ENCODE results near the gene PPDPF. TPM values are rescaled to one million over a fixed set of nuclear protein-coding genes. Genes with fewer than 3 reads are reported as not detected.
A peak's percentile ranks its signal among the peaks of the same experiment; 100 is the strongest.

PPDPF gene
- total RNA-seq, 1 experiment from 2014 or later = 149 TPM

- Histone ChIP-seq H3K14ac (ENCODE audit: insufficient read depth, low read length) (peak overlapping the region; percentile 32; the same call in 1 of the 2 replicates), H2BK20ac (ENCODE audit: low read depth, low read length, poor library complexity, severe bottlenecking) (no peak overlapping the region), H3K4me1 (ENCODE audit: insufficient read depth, low read length) (no peaks in the 10 kb centered on the region), H2AK5ac (ENCODE audit: insufficient read length, low read length) (no peak overlapping the region), H3K4me2 (ENCODE audit: insufficient read depth, insufficient read length, low read length) (no peak overlapping the region), H3K79me1 (ENCODE audit: insufficient read depth, low read depth, low read length, poor library complexity, severe bottlenecking) (no peaks in the 10 kb centered on the region), H3K9me3 (ENCODE audit: control insufficient read depth, low read depth, low read length) (no peaks in the 10 kb centered on the region), H2BK12ac (ENCODE audit: insufficient read length, low read depth, low read length) (no peak overlapping the region), H3K27me3 (ENCODE audit: insufficient read depth, low read length) (no peaks in the 10 kb centered on the region), H4K8ac (replicated peaks; ENCODE audit: insufficient read length, low read depth, low read length) (no peak overlapping the region), H4K91ac (ENCODE audit: insufficient read length, low read depth, low read length) (no peak overlapping the region), H3K18ac (ENCODE audit: insufficient read length, low read depth, low read length) (no peak overlapping the region), H3K27ac (ENCODE audit: insufficient read length, low read depth, low read length) (no peak overlapping the region), H3K23ac (ENCODE audit: insufficient read length, low read depth, low read length) (no peak overlapping the region), H2AFZ (ENCODE audit: low read length) (no peak overlapping the region), H4K20me1 (ENCODE audit: control insufficient read depth, insufficient read depth, insufficient read length) (no peaks in the 10 kb centered on the region), H3K9ac (ENCODE audit: extremely low read depth, insufficient read length, low read length) (no peak overlapping the region), H2BK120ac (ENCODE audit: low read depth, low read length, poor library complexity, severe bottlenecking) (no peak overlapping the region), H3K79me2 (ENCODE audit: insufficient read depth, low read length) (no peaks in the 10 kb centered on the region), H2BK5ac (ENCODE audit: insufficient read length, low read length) (no peak overlapping the region), H3T11ph (ENCODE audit: low read length) (no peak overlapping the region), H3K23me2 (ENCODE audit: insufficient read length, low read depth, low read length, poor library complexity, severe bottlenecking) (no peaks in the 10 kb centered on the region), H4K5ac (ENCODE audit: insufficient read length, low read depth, low read length) (no peak overlapping the region), H3K56ac (ENCODE audit: insufficient read length, low read depth, low read length) (no peak overlapping the region), H3K4ac (ENCODE audit: low read depth, low read length) (no peak overlapping the region), H2BK15ac (ENCODE audit: low read depth, low read length) (no peak overlapping the region)
- peaks cover 0 to 2% of the 10 kb centered on the region in 2 experiments; a peak in 1 of 5 replicates for H3K9me3 Mint-ChIP-seq
- H3K27me3 Mint-ChIP-seq (ENCODE audit: low read depth) = peaks cover 39% of the 10 kb centered on the region
- peaks cover 27 to 52% of the 10 kb centered on the region in 2 experiments for H3K4me1 Mint-ChIP-seq
- no CpG with 5 or more reads among the region's 17 CpGs for WGBS (ENCODE audit: extremely low coverage, insufficient read length, low lambda C conversion rate)
- DNase-seq = no peak
- H3K4me3 Mint-ChIP-seq = no peak overlapping the region
- no peak for TF ChIP-seq CTCF (conservative IDR thresholded peaks at IDR 0.05)
- H3K36me3 Mint-ChIP-seq (ENCODE audit: insufficient read depth in 1 of 3, low read depth in 3 of 3) = no peaks in the 10 kb centered on the region; a peak in 1 of 7 replicates
- H3K27ac Mint-ChIP-seq = no peak overlapping the region
Observed at GRCh38 chr20:63477944-63478343, 42.6 kb upstream of the PPDPF start.
